Mesendoderm (in vitro differentiated cells): Measurements from ENCODE around the gene SIAH2.

Experiments used
- DNase-seq: peaks from one replicate; pipeline ENCODE4 v3.0.0; 2013
- H2AK5ac ChIP-seq: 2 replicates; pipeline ENCODE4 v1.6.1; 2013; ENCODE audit warnings: low read length, inconsistent platforms
- H2BK120ac ChIP-seq: 2 replicates; pipeline ENCODE4 v1.6.1; 2013; ENCODE audit warnings: low read depth, mild to moderate bottlenecking, low read length, moderate library complexity, mixed read lengths
- H2BK15ac ChIP-seq: replicated peaks from 2 replicates; pipeline ENCODE4 v1.6.1; 2013; ENCODE audit warnings: low read depth, mild to moderate bottlenecking, moderate library complexity
- H2BK5ac ChIP-seq: 2 replicates; pipeline ENCODE4 v1.6.1; 2013; ENCODE audit warnings: low read length, inconsistent platforms
- H3K18ac ChIP-seq: 2 replicates; pipeline ENCODE4 v1.6.1; 2013; ENCODE audit warnings: mild to moderate bottlenecking, low read length, mixed read lengths
- H3K23ac ChIP-seq: one replicate; pipeline ENCODE4 v1.6.1; 2013; ENCODE audit warnings: low read length
- H3K27ac ChIP-seq: 2 replicates; pipeline ENCODE4 v1.5.1; 2013; ENCODE audit warnings: low read depth, mild to moderate bottlenecking, inconsistent platforms, low read length, moderate library complexity
- H3K27me3 ChIP-seq: 2 replicates; pipeline ENCODE4 v1.6.1; 2013; ENCODE audit warnings: low read length, control low read depth, mild to moderate bottlenecking, inconsistent platforms; ENCODE audit not compliant: insufficient read depth, poor library complexity
- H3K36me3 ChIP-seq: 2 replicates; pipeline ENCODE4 v1.6.1; 2013; ENCODE audit warnings: low read length, inconsistent platforms; ENCODE audit not compliant: control insufficient read depth, insufficient read depth
- H3K4ac ChIP-seq: one replicate; pipeline ENCODE4 v1.6.1; 2013; ENCODE audit warnings: low read depth, mild to moderate bottlenecking, low read length, moderate library complexity
- H3K4me1 ChIP-seq: 2 replicates; pipeline ENCODE4 v1.6.1; 2013; ENCODE audit warnings: low read depth, low read length, inconsistent platforms; ENCODE audit not compliant: control insufficient read depth
- H3K4me2 ChIP-seq: 2 replicates; pipeline ENCODE4 v1.6.1; 2013; ENCODE audit warnings: low read length
- H3K4me3 ChIP-seq: 2 replicates; pipeline ENCODE4 v1.5.1; 2013; ENCODE audit warnings: mild to moderate bottlenecking, low read length
- H3K56ac ChIP-seq: one replicate; pipeline ENCODE4 v1.6.1; 2013; ENCODE audit warnings: low read length
- H3K79me1 ChIP-seq: 2 replicates; pipeline ENCODE4 v1.6.1; 2013; ENCODE audit warnings: low read length, inconsistent platforms
- H3K79me2 ChIP-seq: 2 replicates; pipeline ENCODE4 v1.6.1; 2013; ENCODE audit warnings: mild to moderate bottlenecking, low read length; ENCODE audit not compliant: control insufficient read depth, insufficient read depth
- H3K9ac ChIP-seq: 2 replicates; pipeline ENCODE4 v1.6.1; 2013; ENCODE audit warnings: low read length, inconsistent platforms
- H4K5ac ChIP-seq: one replicate; pipeline ENCODE4 v1.6.1; 2013; ENCODE audit warnings: low read length
- H4K8ac ChIP-seq: one replicate; pipeline ENCODE4 v1.6.1; 2013; ENCODE audit warnings: low read depth, mild to moderate bottlenecking, control low read depth, low read length, moderate library complexity
- WGBS: extraction: QIAGEN DNeasy Blood & Tissue Kit; methylation state at CpG from one replicate; pipeline ENCODE4 v1.1.7; 2013; ENCODE audit warnings: low lambda C conversion rate, missing lambda C conversion rate; ENCODE audit not compliant: insufficient coverage; ENCODE audit errors: extremely low coverage; 5-methylcytosine and 5-hydroxymethylcytosine counted together

The SIAH2 gene

GRCh38 chr3:150790629-150791028, 27.7 kb upstream of the SIAH2 start:
- H3K9ac ChIP-seq: no peak overlapping the region
- H3K56ac ChIP-seq: no peak overlapping the region
- no peaks in the 10 kb centered on the region for H3K79me2 ChIP-seq
- H4K8ac ChIP-seq: no peak overlapping the region
- no peak overlapping the region for H3K4ac ChIP-seq
- H3K4me3 ChIP-seq: no peak overlapping the region
- no peak overlapping the region for H3K23ac ChIP-seq
- no peak overlapping the region for H2BK15ac ChIP-seq
- H3K4me1 ChIP-seq: no peaks in the 10 kb centered on the region
- H2AK5ac ChIP-seq: no peak overlapping the region
- H3K18ac ChIP-seq: no peak overlapping the region
- H2BK5ac ChIP-seq: no peak overlapping the region
- no peaks in the 10 kb centered on the region for H3K36me3 ChIP-seq
- H3K27me3 ChIP-seq: no peaks in the 10 kb centered on the region
- H4K5ac ChIP-seq: no peak overlapping the region
- DNase-seq: no peak
- H3K79me1 ChIP-seq: no peaks in the 10 kb centered on the region
- no peak overlapping the region for H3K27ac ChIP-seq
- H2BK120ac ChIP-seq: no peak overlapping the region
- H3K4me2 ChIP-seq: no peak overlapping the region

GRCh38 chr3:150789451-150789850, 26.5 kb upstream of the SIAH2 start:
- no CpG with 5 or more reads among the region's 4 CpGs for WGBS
- H3K79me2 ChIP-seq: no peaks in the 10 kb centered on the region
- H3K4me2 ChIP-seq: no peak overlapping the region
- no peak overlapping the region for H2BK15ac ChIP-seq
- H3K36me3 ChIP-seq: no peaks in the 10 kb centered on the region
- no peak overlapping the region for H2AK5ac ChIP-seq
- H3K23ac ChIP-seq: no peak overlapping the region
- no peak overlapping the region for H3K4me3 ChIP-seq
- no peak overlapping the region for H3K27ac ChIP-seq
- no peaks in the 10 kb centered on the region for H3K27me3 ChIP-seq
- no peaks in the 10 kb centered on the region for H3K4me1 ChIP-seq
- no peak overlapping the region for H2BK5ac ChIP-seq
- H4K5ac ChIP-seq: no peak overlapping the region
- no peak for DNase-seq
- no peaks in the 10 kb centered on the region for H3K79me1 ChIP-seq
- no peak overlapping the region for H4K8ac ChIP-seq
- no peak overlapping the region for H3K56ac ChIP-seq
- H3K18ac ChIP-seq: no peak overlapping the region
- H3K9ac ChIP-seq: no peak overlapping the region
- no peak overlapping the region for H3K4ac ChIP-seq
- no peak overlapping the region for H2BK120ac ChIP-seq

DNA sequence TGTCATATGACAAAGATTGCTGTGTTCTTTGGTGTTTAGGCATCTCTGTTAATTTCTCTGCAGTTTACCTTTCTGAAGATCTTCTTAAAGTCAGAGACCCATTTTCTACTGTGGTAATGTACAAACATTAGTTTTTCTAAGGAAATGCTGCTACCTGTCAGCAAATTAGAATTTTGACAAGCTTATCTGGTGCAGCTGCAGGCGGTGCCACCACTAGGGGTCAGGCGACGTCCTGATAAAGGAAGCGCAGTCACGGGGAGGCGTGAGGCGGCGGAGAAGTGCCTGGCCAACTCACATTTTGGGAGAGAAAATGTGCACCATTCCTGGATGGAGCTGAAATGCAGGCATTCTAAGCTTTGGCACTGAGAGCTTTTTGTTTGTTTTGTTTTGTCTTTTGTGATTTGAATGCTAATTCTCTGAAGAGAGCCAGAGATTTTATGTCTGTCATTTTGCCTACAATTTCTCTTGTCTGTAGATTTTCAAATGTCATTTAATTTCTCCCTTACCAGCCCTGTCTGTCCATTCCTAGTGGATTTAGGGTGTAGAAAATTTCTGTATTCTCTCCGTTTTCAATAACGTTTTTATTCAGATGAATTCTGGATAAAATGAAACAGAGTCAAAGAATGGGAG, 24.9 kb upstream of the SIAH2 start:
- H3K18ac ChIP-seq: no peak overlapping the region
- no peak overlapping the region for H2BK120ac ChIP-seq
- H3K79me2 ChIP-seq: no peaks in the 10 kb centered on the region
- H3K36me3 ChIP-seq: no peaks in the 10 kb centered on the region
- H3K27me3 ChIP-seq: no peaks in the 10 kb centered on the region
- H3K4me2 ChIP-seq: no peak overlapping the region
- no CpG with 5 or more reads among the region's 10 CpGs for WGBS
- H2BK5ac ChIP-seq: no peak overlapping the region
- peak; percentile 85 for DNase-seq
- H3K56ac ChIP-seq: no peak overlapping the region
- H3K79me1 ChIP-seq: no peaks in the 10 kb centered on the region
- H3K4ac ChIP-seq: no peak overlapping the region
- H3K9ac ChIP-seq: no peak overlapping the region
- H3K4me1 ChIP-seq: no peaks in the 10 kb centered on the region
- H4K5ac ChIP-seq: no peak overlapping the region
- no peak overlapping the region for H3K23ac ChIP-seq
- no peak overlapping the region for H2AK5ac ChIP-seq
- H3K27ac ChIP-seq: no peak overlapping the region
- H3K4me3 ChIP-seq: no peak overlapping the region
- no peak overlapping the region for H4K8ac ChIP-seq
- no peak overlapping the region for H2BK15ac ChIP-seq

DNA sequence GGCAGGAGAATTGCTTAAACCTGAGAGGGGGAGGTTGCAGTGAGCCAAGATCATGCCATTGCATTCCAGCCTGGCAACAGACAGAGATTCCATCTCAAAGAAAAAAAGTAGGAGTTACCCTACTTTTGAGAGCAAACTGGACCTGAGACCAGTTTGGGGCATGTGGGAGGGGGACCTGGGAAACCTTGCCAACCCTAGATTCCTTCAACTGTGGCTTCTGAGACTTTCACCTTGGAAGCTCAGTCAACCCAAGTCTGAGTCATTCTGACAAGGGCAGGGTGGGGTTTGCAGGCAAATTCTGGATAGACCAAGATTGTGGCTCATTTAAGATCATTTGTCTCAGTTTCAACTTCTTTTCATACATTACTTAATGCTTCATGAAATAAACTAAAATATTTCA, 23.8 kb upstream of the SIAH2 start:
- no peak for DNase-seq
- no peak overlapping the region for H4K5ac ChIP-seq
- H2BK120ac ChIP-seq: no peak overlapping the region
- no peak overlapping the region for H3K4me3 ChIP-seq
- no peak overlapping the region for H2BK15ac ChIP-seq
- no peak overlapping the region for H3K27ac ChIP-seq
- H3K79me2 ChIP-seq: no peaks in the 10 kb centered on the region
- H3K4me2 ChIP-seq: no peak overlapping the region
- no peaks in the 10 kb centered on the region for H3K79me1 ChIP-seq
- no peak overlapping the region for H2AK5ac ChIP-seq
- no peak overlapping the region for H3K23ac ChIP-seq
- H4K8ac ChIP-seq: no peak overlapping the region
- no peak overlapping the region for H3K4ac ChIP-seq
- H2BK5ac ChIP-seq: no peak overlapping the region
- H3K4me1 ChIP-seq: no peaks in the 10 kb centered on the region
- H3K36me3 ChIP-seq: no peaks in the 10 kb centered on the region
- no peaks in the 10 kb centered on the region for H3K27me3 ChIP-seq
- H3K56ac ChIP-seq: no peak overlapping the region
- H3K9ac ChIP-seq: no peak overlapping the region
- H3K18ac ChIP-seq: no peak overlapping the region

- H3K79me2 ChIP-seq: no peaks in the 10 kb centered on the region
- no peak overlapping the region for H2BK120ac ChIP-seq
- H3K27ac ChIP-seq: no peak overlapping the region
- H3K4me1 ChIP-seq: no peaks in the 10 kb centered on the region
- no peak overlapping the region for H4K8ac ChIP-seq
- H2AK5ac ChIP-seq: no peak overlapping the region
- H3K23ac ChIP-seq: no peak overlapping the region
- no peak overlapping the region for H3K56ac ChIP-seq
- no peak overlapping the region for H3K4me3 ChIP-seq
- no peak for DNase-seq
- no peak overlapping the region for H3K4ac ChIP-seq
- H3K27me3 ChIP-seq: no peaks in the 10 kb centered on the region
- no peak overlapping the region for H3K18ac ChIP-seq
- H3K9ac ChIP-seq: no peak overlapping the region
- no peaks in the 10 kb centered on the region for H3K36me3 ChIP-seq
- H2BK5ac ChIP-seq: no peak overlapping the region
- H2BK15ac ChIP-seq: no peak overlapping the region
- no peak overlapping the region for H4K5ac ChIP-seq
- no peaks in the 10 kb centered on the region for H3K79me1 ChIP-seq
- H3K4me2 ChIP-seq: no peak overlapping the region
Measured at GRCh38 chr3:150784747-150785125, 21.8 kb upstream of the SIAH2 start.

DNA sequence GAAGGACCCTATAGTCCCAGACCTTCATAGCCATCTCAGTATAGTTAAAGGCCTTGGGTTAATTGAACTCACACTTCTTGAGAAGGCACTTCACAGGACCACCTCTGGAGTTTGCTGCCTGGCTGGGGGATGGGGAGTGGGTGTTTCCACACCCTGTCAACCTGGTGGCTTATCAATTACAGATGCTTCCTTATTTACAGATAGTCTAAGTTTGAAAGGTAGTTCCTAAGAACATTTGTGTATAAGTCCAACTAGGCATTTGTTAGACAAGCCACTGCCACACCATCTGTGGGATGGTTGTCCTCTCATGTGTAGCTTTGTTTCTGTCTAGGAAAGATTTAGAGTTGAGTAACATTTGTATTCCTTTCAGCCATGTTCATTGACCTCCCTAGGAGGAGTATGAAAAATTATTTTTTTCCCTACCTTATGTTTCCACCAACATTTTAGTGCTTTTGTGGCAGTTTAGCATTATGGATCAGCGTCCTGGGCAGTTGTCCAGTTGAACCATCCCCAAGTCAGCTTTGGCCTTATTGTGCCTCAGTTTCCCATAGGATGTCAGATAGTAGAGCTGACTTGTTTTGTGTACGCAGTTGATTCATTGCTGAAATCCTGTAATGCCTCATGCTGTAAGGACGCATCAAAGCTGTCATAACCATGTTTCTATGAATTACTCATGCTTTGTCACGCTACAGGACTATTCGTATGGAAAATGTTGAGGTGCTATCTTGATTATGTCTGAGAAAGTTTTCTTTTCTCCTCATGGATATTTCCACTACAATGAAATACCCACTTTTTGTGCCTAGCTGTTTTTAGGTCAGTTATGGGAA, 21.2 kb upstream of the SIAH2 start:
- Histone ChIP-seq H3K27me3 (no peaks in the 10 kb centered on the region), H4K5ac (no peak overlapping the region), H3K4me2 (no peak overlapping the region), H2BK5ac (no peak overlapping the region), H3K4me3 (no peak overlapping the region), H2BK15ac (no peak overlapping the region), H3K27ac (no peak overlapping the region), H3K18ac (no peak overlapping the region), H3K4me1 (no peaks in the 10 kb centered on the region), H4K8ac (no peak overlapping the region), H3K79me1 (no peaks in the 10 kb centered on the region), H3K23ac (no peak overlapping the region), H3K79me2 (no peaks in the 10 kb centered on the region), H3K4ac (no peak overlapping the region), H3K9ac (no peak overlapping the region), H3K36me3 (no peaks in the 10 kb centered on the region), H3K56ac (no peak overlapping the region), H2AK5ac (no peak overlapping the region), H2BK120ac (no peak overlapping the region)
- DNase-seq: no peak
- WGBS: no CpG with 5 or more reads among the region's 5 CpGs
